CD14-positive monocyte (primary cell): ENCODE results near the gene KCTD5. TPM values are rescaled to one million over a fixed set of nuclear protein-coding genes. Genes with fewer than 3 reads are reported as not detected.
A peak's percentile ranks its signal among the peaks of the same experiment; 100 is the strongest.

Experiments
- DNase-seq, 3 donors: peaks; one replicate each; pipeline ENCODE4 v3.0.0-alpha.2; 2011 to 2022
- H2AFZ ChIP-seq: 2 replicates; pipeline ENCODE4 v1.6.0; 2012; ENCODE audit warnings: mild to moderate bottlenecking, low read depth, low read length, inconsistent platforms; ENCODE audit not compliant: insufficient read depth, poor library complexity, severe bottlenecking
- H3K27ac ChIP-seq, 2 donors: 1 replicate in 1 of 2; 2 replicates in 1 of 2; pipeline ENCODE4 v1.5.1; 2012 to 2013; ENCODE audit warnings: low read length in 2 of 2, control low read depth in 1 of 2, inconsistent platforms in 1 of 2, low read depth in 1 of 2, mild to moderate bottlenecking in 1 of 2
- H3K27me3 ChIP-seq, 2 donors: one replicate each; pipeline versions ENCODE4 v1.6.0 to v1.6.1; 2011 to 2013; ENCODE audit warnings: low read length in 2 of 2; ENCODE audit not compliant: control insufficient read depth in 2 of 2, insufficient read depth in 2 of 2
- H3K36me3 ChIP-seq, 2 donors: replicated peaks in 1 of 2; 1 replicate in 1 of 2; 2 replicates in 1 of 2; pipeline versions ENCODE4 v1.5.1 to v1.6.1; 2012 to 2013; ENCODE audit warnings: low read length in 2 of 2, control low read depth in 1 of 2, inconsistent platforms in 1 of 2, mild to moderate bottlenecking in 1 of 2; ENCODE audit not compliant: insufficient read depth in 2 of 2, control insufficient read depth in 1 of 2
- H3K4me1 ChIP-seq, 2 donors: 1 replicate in 1 of 2; 2 replicates in 1 of 2; pipeline versions ENCODE4 v1.5.1 to v1.6.1; 2012 to 2013; ENCODE audit warnings: low read length in 2 of 2, control low read depth in 1 of 2, inconsistent platforms in 1 of 2, mild to moderate bottlenecking in 1 of 2, moderate library complexity in 1 of 2; ENCODE audit not compliant: insufficient read depth in 2 of 2, control insufficient read depth in 1 of 2
- H3K4me2 ChIP-seq: replicated peaks from 2 replicates; pipeline ENCODE3; 2012; ENCODE audit warnings: low read length, moderate library complexity, mild to moderate bottlenecking; ENCODE audit not compliant: poor library complexity, severe bottlenecking; ENCODE audit errors: extremely low read depth
- H3K4me3 ChIP-seq, 3 experiments: fragments of 200-600 bp in 1 of 3; sonication (generic) in 1 of 3; replicated peaks in 1 of 3; 1 replicate in 2 of 3; 2 replicates in 1 of 3; pipeline ENCODE4 v1.5.1; 2011 to 2013; ENCODE audit warnings: low read length in 3 of 3, mild to moderate bottlenecking in 3 of 3, control low read depth in 2 of 3, low read depth in 2 of 3, inconsistent platforms in 1 of 3, moderate library complexity in 1 of 3
- H3K79me2 ChIP-seq: 2 replicates; pipeline ENCODE4 v1.6.0; 2012; ENCODE audit warnings: mild to moderate bottlenecking, control low read depth, inconsistent platforms, low read length, moderate library complexity; ENCODE audit not compliant: insufficient read depth
- H3K9ac ChIP-seq: 2 replicates; pipeline ENCODE4 v1.6.0; 2017; ENCODE audit warnings: low read length, mild to moderate bottlenecking; ENCODE audit not compliant: insufficient read depth, poor library complexity, severe bottlenecking
- H3K9me3 ChIP-seq, 2 donors: replicated peaks in 1 of 2; 1 replicate in 1 of 2; 2 replicates in 1 of 2; pipeline versions ENCODE4 v1.5.1 to v1.6.1; 2012 to 2013; ENCODE audit warnings: low read length in 2 of 2, control low read depth in 1 of 2; ENCODE audit not compliant: control insufficient read depth in 1 of 2, insufficient read depth in 1 of 2
- H4K20me1 ChIP-seq: 2 replicates; pipeline ENCODE4 v1.6.0; 2012; ENCODE audit warnings: mild to moderate bottlenecking, low read length, control low read depth, moderate library complexity; ENCODE audit not compliant: insufficient read depth
- H3K27ac Mint-ChIP-seq, 7 donors: one replicate each; pipeline ENCODE4 v1.8.0; 2020; ENCODE audit warnings: mild to moderate bottlenecking in 7 of 7, mixed read lengths in 7 of 7, moderate library complexity in 6 of 7, inconsistent platforms in 2 of 7
- H3K27me3 Mint-ChIP-seq, 3 donors: one replicate each; pipeline ENCODE4 v1.8.0; 2021 to 2022; ENCODE audit warnings: low read depth in 3 of 3, mild to moderate bottlenecking in 3 of 3, mixed read lengths in 3 of 3, moderate library complexity in 3 of 3, inconsistent platforms in 1 of 3
- H3K36me3 Mint-ChIP-seq, 2 donors: one replicate each; pipeline ENCODE4 v1.8.0; 2020; ENCODE audit warnings: mixed read lengths in 2 of 2, inconsistent platforms in 1 of 2, mild to moderate bottlenecking in 1 of 2
- H3K4me1 Mint-ChIP-seq: one replicate; pipeline ENCODE4 v1.8.0; 2020; ENCODE audit warnings: mild to moderate bottlenecking, mixed read lengths
- H3K4me3 Mint-ChIP-seq, 2 donors: one replicate each; pipeline ENCODE4 v1.8.0; 2020; ENCODE audit warnings: mild to moderate bottlenecking in 2 of 2, mixed read lengths in 2 of 2, moderate library complexity in 1 of 2
- H3K9me3 Mint-ChIP-seq, 7 donors: one replicate each; pipeline ENCODE4 v1.8.0; 2020 to 2022; ENCODE audit warnings: mixed read lengths in 7 of 7, mild to moderate bottlenecking in 6 of 7, moderate library complexity in 6 of 7, inconsistent platforms in 2 of 7
- CTCF ChIP-seq: fragments of 200-600 bp; IDR thresholded peaks from one replicate; pipeline ENCODE4 v1.8.0; 2022; ENCODE audit warnings: antibody characterized with exemption, mild to moderate bottlenecking
- WGBS: methylation state at CpG from one replicate; pipeline ENCODE4 v1.1.5; 2013; ENCODE audit warnings: missing lambda C conversion rate; ENCODE audit not compliant: insufficient coverage; 5-methylcytosine and 5-hydroxymethylcytosine counted together
- intact Hi-C, 2 donors: fragments of 100-400 bp; cut with micrococcal nuclease; formaldehyde crosslinking; loops; one replicate each; pipeline versions ENCODE4 v1.15.0 to v1.15.1; 2023
- polyA plus RNA-seq, 3 donors: library from polyadenylated mRNA; depleted of rRNA in 1 of 3; unstranded in 2 of 3; stranded (reverse) in 1 of 3; fragments of 300-500 nt in 2 of 3; fragments of >200 nt in 1 of 3; fragmentation: Illumina TruSeq in 2 of 3; gene quantifications; 1 replicate in 2 of 3; 2 replicates in 1 of 3; pipeline ENCODE4 v1.2.3, GENCODE V29; 2012 to 2021

Gene KCTD5
- polyA plus RNA-seq, 3 donors, result 16.0 to 23.1 (median 21.0) TPM

DNA sequence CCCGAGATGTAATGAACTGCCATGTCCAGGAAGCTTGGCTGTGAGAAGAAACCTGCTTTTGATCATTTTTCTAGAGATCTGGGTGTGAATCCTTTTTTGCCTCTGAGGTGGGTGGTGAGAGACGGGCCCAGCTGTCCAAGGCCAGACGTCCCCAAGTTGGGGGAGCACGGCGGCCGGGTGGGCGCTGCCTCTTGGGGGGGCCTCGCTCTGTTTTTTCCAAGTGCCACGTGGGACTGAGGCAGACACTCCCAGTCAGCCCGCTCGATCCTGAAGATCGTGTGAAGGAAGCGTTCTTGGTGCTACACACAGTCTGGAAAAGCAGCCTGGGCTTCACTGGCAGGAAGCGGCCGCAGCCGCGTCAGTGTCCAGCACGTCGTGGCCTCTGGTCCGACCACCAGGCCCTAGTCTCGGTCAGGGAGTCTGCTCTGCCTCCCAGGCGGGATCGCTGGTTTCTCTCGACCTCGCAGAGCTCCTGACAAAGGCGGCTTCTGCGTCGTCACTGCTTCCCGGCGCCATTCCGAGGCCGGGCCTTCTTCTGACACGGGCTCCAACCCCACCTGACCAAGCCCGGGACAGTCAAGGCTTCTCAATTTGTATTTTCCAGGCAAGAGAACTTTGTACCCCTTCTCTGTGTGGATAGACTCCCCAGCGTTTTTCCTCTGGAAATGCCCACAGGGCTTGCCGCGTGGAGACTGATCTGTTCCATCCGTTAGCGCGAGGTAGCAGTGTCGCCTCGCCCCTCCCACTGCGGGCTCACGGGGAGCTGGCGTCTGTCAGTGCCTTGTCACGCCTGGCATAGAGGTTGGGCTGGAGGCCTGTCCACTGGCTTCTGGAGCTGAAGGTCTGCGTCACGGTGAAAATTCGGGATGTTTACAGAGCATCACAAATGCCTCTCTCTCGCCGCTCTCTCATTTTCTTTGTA, 25.3 kb downstream of the KCTD5 start:
- no peak overlapping the region for H3K9ac ChIP-seq
- no peak for DNase-seq
- H2AFZ ChIP-seq, result no peak overlapping the region
- H3K27ac ChIP-seq, result no peak overlapping the region
- peaks cover 3% of the 10 kb centered on the region for H3K79me2 ChIP-seq
- H3K4me2 ChIP-seq, result no peak overlapping the region
- intact Hi-C loops, result no loop called here
- no peak for TF ChIP-seq CTCF
- no peaks in the 10 kb centered on the region for H3K27me3 Mint-ChIP-seq
- H3K4me1 Mint-ChIP-seq, result no peaks in the 10 kb centered on the region
- peaks cover 68 to 78% of the 10 kb centered on the region in 2 donors for H3K36me3 ChIP-seq
- 96% methylated on average over 49 of the region's 51 CpGs for WGBS
- H3K4me3 Mint-ChIP-seq, result no peak overlapping the region
- no peaks in the 10 kb centered on the region for H3K27me3 ChIP-seq
- peak overlapping the region in 1 of 7 donors; percentile 10 for H3K27ac Mint-ChIP-seq
- peaks cover 33 to 68% of the 10 kb centered on the region in 2 donors for H3K36me3 Mint-ChIP-seq
- no peak overlapping the region for H3K4me3 ChIP-seq
- no peaks in the 10 kb centered on the region for H3K9me3 ChIP-seq
- H3K4me1 ChIP-seq, result no peaks in the 10 kb centered on the region
- H3K9me3 Mint-ChIP-seq, result no peaks in the 10 kb centered on the region
- peaks cover 96% of the 10 kb centered on the region for H4K20me1 ChIP-seq

DNA sequence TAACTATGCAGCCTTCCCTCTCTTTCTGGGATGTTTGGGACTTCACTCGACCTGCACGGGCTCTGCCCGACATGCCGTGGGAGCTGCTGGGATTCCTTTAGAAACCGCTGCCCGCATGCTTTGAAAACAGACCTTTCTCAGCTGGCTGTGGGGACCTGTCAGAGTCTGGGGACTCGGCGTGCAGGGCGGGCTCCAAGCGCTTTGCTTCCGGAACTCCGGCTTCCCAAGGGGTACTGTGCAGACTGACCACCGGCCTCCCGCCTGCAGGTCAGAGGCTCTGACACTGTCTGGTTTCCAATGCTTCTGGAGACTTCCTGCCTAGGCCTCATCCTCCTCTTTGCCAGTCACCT, 25.9 kb downstream of the KCTD5 start:
- H3K27me3 ChIP-seq, result no peaks in the 10 kb centered on the region
- no peak for DNase-seq
- H3K4me1 ChIP-seq, result no peaks in the 10 kb centered on the region
- Mint-ChIP-seq H3K4me3 (no peak overlapping the region), H3K27me3 (peaks cover 0 to 4% (median under 1%) of the 10 kb centered on the region in 3 donors), H3K4me1 (no peaks in the 10 kb centered on the region), H3K27ac (peak overlapping the region in 1 of 7 donors; percentile 10), H3K9me3 (peaks cover 0 to 2% (median 0%) of the 10 kb centered on the region in 7 donors), H3K36me3 (peaks cover 30 to 61% of the 10 kb centered on the region in 2 donors)
- no peak overlapping the region for H3K4me2 ChIP-seq
- H3K9me3 ChIP-seq, result no peaks in the 10 kb centered on the region
- over 99% methylated on average over 13 of the region's 14 CpGs for WGBS
- peaks cover 61 to 72% of the 10 kb centered on the region in 2 donors for H3K36me3 ChIP-seq
- intact Hi-C loops, result no loop called here
- no peak overlapping the region for H3K27ac ChIP-seq
- H2AFZ ChIP-seq, result no peak overlapping the region
- H3K4me3 ChIP-seq, result no peak overlapping the region
- TF ChIP-seq CTCF, result no peak
- peaks cover 90% of the 10 kb centered on the region for H4K20me1 ChIP-seq
- H3K79me2 ChIP-seq, result peaks cover 3% of the 10 kb centered on the region
- no peak overlapping the region for H3K9ac ChIP-seq
